ENCODE data around the gene INSR.

GRCh38 chr19:7292352-7292949, 1.8 kb downstream of the INSR start:
- TF ChIP-seq POLR2A (IDR thresholded peaks at IDR 0.05; ENCODE audit: low read length) (no peak), MAX (IDR thresholded peaks at IDR 0.05) (no peak), CTCF (IDR thresholded peaks at IDR 0.05) (no peak), USF2 (IDR thresholded peaks at IDR 0.05) (no peak), CHD2 (IDR thresholded peaks at IDR 0.05; ENCODE audit: low read length, partially characterized antibody) (no peak), HDAC2 (IDR thresholded peaks at IDR 0.05) (no peak), MAZ (IDR thresholded peaks at IDR 0.05; ENCODE audit: borderline replicate concordance, low read depth, low read length) (no peak), SMC3 (IDR thresholded peaks at IDR 0.05) (no peak), EP300 (IDR thresholded peaks at IDR 0.05) (no peak)

Data from A549 (cell line).